ENCODE data around the gene TMEM138.

Gene TMEM138

DNA sequence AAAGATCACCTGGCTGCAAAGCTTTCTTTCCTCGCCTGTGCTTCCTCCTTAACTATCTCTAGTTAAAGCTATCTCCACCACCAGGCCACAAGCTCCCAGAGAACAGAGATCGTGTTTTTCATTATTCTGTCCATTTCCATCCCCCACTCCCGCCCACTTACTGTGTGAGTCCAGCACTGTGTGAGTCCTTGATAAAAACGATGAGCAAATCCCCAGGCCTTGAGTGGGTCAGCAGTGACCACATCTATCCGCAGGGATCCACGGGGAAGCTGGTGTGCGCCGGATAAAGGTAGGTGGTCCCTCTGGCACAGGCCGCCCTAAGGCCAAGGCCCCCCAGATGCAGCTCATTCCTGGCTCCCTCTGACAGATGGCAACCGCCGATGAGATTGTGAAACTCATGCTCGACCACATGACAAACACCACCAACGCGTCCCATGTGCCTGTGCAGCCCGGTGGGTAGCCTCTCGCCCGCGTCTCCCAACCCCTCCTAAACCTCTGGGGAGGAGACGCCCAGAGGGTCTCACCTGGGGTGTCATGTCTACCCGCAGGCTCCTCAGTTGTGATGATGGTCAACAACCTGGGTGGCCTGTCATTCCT, 19.9 kb upstream of the TMEM138 start:
- DNase-seq = no peak

DNA sequence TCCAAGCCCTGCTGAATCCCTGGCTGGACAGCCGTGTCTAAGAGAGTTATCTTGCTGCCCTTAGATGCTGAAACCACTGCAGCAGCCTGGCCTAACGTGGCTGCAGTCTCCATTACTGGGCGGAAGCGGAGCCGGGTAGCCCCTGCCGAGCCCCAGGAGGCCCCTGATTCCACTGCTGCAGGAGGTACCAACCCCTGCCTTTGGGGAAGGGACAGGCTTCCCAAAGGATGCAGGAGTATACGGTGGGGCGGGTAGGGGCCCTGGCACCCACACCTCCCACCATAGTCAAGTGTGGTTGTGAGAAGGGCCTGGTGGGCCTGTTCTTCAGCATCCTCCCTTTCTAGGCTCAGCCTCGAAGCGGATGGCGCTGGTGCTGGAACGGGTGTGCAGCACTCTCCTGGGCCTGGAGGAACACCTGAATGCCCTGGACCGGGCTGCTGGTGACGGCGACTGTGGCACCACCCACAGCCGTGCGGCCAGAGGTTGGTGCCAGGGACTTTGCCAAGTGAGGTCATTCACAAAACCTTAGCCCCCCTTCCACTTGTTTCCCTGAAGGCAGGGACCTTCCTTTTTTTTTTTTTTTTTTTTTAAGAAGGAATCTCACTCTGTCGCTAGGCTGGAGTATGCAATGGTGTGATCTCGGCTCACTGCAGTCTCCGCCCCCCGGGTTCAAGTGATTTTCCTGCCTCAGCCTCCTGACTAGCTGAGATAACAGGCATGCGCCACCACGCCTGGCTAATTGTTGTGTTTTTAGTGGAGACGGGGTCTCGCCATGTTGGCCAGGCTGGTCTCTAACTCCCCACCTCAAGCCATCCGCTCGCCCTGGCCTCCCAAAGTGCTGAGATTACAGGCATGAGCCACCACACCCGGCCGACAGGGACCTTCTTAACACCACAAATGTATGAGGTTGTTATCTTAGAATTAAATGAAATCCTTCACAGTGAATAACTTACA, 18.1 kb upstream of the TMEM138 start:
- DNase-seq = no peak

DNA sequence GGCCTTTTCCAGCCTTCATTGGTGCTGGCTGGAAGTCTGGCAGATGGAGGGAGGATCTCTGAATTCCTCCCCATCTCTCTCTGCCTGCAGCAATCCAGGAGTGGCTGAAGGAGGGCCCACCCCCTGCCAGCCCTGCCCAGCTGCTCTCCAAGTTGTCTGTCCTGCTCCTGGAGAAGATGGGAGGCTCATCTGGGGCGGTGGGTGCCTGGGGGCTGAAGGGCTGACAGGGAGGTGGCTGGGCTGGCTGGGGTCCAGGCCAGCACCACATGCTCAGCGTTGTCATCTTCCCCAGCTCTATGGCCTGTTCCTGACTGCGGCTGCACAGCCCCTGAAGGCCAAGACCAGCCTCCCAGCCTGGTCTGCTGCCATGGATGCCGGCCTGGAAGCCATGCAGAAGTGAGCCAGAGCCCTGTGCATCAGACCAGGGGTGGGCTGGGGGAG, 17.0 kb upstream of the TMEM138 start:
- no peak for DNase-seq

DNA sequence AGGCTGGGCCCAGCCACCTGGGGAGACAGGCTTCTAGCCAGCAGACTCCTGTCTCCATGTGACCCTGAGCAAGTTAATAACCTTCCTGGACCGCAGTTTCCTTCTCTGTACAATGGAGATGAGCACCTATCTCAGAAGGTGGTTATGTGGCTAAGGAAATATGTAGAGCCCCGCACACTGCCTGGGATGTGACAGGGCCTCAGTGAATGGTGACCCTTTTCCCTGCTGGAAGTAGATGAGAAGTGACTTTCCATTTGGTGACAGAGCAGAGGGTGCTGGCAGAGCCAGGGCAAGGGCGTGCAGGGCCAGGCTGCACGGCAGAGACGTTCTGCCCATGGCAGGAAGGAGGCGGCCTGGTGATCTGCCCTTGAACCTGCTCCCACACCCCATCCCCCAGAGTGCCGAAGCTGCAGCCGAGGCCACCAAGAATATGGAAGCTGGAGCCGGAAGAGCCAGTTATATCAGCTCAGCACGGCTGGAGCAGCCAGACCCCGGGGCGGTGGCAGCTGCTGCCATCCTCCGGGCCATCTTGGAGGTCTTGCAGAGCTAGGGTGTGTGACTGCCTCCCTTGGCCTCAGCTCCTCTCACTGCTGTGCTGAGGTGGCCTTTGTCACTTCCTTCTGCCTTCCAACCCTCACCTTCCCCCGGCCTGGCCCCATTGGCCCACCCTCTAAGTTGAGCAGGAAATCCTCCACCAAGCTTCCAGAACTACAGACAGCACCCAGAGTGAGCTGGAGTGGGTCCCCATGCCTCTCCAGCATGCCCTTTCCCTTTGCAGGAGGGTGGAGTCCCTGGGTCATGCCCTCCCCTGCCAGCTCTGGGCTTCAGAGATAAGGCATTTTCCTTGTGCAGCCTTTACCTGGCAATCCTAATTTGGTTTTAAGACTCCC, 16.0 kb upstream of the TMEM138 start:
- DNase-seq = no peak

DNA sequence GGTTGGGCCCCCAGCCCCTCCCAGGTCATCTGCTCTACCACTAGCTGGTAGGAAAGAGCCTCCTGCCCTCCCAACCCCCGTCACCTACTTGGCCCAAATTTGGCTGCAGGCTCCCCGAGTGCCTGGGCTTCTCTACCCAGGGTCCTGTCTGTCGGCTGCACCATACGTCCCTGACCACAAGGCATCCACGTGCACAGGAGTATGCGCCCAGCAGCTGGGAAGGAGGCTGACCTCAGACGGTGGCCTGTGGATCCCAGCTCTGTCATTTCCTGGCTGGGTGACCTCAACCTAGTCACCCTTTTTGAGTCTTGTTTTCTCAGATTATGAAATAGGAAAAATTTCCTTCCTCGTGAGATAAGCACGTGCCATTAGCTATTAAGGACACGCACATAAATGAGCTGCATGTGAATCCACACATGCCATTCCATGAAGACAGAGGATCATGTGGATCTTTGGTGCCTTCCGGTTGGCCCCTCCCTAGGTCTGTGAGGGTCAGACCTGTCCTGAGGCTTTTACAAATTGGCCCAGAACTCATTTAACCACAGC, 14.2 kb upstream of the TMEM138 start:
- no peak for DNase-seq

DNA sequence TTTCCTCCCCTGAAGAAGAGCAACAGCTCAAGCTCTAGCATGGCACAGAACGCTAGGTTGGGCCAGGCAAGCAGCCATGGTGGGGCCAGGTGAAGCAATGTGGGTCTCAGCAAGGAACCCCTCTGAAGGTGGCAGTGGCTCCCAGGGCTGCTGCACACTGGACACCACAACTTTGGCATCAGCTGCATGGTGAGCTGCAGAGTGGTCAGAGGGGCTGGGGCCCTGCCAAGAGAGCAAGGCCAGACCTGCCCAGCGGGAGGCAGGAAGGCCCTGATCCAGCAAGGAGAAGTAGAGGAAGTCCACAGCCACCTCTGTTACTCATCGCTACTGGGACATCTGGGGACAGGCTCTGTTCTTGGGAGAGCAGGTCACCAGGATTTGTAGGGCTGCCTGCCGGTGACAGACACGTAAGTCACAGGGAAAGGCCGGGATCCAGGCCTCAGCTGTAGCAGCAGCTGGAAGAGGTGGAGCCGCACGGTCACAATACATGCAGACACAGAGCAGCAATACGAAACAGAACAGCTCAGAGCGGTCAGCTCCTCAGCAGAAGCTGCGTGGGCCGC, 12.9 kb upstream of the TMEM138 start:
- DNase-seq = no peak

DNA sequence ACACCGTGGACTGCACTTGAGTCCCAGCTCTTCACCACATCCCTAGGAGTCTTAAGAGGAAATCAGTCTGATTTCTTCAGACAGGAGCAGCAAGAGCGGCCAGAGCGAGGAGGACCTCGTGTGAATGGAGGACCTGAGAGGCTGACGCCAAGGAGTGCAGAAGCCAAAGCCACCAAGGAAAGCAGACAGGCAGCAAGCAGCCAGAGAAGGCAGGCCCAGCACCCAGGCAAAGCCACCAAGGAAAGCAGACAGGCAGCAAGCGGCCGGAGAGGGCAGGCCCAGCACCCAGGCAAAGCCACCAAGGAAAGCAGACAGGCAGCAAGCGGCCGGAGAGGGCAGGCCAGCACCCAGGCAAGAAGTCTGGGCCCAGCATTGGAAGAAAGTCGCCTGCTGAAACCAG, 12.3 kb upstream of the TMEM138 start:
- no peak for DNase-seq

DNA sequence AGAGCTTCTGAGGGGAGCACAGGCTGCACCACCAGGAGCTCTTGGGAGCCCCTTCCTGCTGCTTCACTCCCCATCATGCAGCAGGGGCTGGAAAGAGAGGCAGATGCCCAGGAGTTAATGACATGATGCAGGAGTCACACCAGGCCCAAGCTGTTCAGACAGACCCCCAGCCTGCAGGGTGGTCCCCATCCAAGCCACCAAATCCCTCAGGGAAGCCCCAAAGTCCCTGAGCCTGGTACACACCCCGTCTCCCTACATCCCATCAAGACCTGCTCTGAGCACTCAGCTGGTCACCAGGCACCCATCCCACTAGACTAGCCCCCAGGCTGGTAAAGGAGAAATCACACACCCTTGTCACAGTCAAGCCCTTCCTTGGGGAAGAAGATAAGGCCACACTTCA, 11.8 kb upstream of the TMEM138 start:
- DNase-seq = no peak

DNA sequence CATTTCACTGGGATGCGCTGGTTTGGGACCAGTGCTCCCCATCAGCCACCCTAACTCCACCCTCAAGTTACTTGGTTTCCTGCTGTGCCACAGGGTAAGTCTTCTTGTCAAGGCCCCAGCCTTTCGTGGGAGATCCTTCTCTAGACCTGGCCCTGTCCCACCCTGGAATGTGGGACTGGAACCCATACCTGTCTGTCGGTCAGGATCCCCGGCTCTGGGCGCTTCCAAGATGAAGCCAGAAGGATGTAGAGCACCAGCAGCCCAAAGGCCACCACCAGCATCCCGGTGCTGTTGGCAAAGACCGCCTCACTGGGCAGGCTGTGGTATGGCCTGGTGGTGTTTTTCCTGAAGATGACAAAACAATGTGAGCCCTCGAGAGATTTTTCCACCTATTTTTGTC, 11.4 kb upstream of the TMEM138 start:
- no peak for DNase-seq

DNA sequence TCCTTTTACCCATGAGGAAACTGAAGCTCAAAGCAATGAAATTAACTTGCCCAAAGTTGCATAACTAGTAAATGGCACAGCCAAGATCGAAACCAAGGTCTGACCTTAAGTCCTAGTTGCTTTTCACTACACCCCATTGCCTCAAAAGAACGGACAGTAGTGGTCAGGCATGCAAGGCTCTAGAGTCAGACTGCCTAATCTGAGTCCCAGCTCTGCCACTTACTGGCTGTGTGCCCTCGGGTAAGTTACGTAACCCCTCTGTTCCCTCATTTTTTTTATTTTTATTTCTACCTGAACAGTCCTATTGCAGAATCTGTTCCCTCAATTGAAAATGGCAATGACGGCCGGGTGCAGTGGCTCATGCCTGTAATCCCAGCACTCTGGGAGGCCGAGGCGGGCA, 10.1 kb upstream of the TMEM138 start:
- DNase-seq = no peak

DNA sequence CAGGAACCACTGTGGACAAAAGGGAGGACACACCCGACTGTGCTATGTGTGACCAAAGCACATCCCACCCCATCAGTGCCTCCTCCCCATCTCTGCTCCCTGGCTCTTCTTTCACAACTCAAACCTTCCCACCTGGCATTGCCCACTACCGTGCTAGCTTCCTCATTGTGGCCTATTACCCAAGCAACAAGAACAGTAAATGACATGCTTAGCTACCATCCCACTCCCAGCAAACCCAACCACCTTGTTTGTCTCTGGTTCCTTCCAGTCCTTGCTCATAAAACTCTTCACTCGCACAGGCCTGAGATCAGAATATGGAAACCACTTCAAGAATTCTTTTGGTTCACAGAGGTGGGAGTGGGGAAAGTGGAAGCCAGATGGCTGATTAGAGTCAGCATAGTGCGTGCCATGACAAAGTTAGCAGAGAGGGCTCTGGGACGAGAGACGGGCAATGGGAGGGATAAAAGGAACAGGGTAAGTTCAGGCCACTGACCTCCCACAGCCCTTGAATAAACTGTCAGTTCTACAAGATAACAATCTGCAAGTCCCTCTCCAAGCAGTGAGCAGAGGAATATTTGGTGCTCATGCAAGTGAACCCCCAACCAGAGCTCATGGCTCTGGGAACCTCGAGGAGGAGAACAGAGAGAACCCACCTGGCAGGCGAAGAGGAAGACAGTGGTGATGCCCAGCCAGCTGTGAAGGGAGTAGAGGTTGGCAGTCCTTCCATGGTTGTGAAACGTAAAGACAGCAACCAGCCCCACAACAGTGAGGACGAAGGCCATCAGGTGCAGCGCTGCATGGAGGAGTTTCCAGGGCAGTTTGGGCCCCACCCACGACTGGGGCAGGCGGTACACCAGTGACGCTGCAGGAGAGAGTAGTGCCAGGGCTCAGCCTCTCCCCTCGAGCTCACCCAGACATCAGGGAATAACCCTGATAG, 8.8 kb upstream of the TMEM138 start:
- no peak for DNase-seq

DNA sequence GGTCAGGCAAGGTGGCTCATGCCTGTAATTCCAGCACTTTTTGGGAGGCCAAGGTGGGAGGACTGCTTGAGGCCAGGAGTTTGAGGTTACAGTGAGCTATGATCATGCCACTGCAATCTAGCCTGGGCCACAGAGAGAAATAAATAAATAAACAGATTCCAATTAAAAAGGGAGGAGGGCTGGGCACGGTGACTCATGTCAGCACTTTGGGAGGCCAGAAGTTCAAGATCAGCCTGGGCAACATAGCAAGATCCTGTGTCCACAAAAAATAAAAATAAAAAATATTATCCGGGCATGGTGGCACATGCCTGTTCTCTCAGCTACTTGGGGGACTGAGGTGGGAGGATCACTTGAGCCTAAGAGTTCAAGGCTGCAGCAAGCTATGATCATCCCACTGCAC, 8.0 kb upstream of the TMEM138 start:
- DNase-seq = no peak

DNA sequence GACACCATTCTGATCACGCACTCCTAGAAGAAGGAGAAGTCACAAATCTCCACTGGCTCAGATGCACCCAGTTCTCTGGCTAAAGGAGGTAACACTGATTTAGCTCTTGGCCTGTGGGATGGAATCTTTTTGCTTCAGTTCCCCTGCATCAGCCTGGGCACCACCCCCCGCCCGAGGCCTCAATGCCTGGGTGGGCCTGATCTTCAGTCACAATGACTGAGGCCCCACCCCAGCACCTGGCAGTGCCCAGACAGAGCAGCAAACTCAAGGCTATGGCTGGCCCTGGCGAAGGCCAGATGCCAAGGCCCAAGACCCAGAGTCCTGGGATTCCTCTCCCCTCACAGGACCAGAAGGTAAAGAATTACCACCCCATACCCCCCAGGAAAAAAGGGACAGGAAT, 5.5 kb upstream of the TMEM138 start:
- no peak for DNase-seq

DNA sequence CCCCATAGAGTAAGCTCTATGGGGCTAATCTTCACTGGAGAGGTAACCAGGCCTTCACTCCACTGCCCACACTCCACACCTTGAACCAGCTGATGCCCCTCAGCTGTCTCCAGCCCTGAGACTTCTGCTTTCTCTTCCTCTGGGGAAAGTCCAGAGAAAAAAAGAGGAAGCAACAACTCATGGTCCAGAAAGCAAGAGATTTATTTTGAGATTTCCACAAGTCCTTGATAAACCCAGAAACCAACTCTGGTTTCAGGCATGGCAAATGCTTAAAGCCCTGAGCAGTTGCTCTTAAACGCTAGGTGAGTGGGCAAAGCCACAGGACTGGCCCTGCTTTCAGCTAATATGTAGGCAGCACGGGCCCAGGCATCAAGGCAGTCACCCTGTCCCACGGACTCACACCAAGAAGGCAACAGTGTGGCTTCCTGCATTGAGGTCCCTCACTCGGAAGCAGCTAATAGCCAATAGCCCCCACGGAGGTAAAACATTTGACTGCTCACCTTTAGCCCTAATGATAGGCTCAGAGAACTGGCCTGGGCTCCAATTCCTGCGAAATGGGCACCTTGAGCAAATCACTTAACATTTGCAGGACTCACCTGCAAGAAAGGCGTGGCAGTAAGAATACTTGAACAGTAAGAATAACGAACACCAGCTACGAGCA, 4.8 kb upstream of the TMEM138 start:
- DNase-seq = no peak

DNA sequence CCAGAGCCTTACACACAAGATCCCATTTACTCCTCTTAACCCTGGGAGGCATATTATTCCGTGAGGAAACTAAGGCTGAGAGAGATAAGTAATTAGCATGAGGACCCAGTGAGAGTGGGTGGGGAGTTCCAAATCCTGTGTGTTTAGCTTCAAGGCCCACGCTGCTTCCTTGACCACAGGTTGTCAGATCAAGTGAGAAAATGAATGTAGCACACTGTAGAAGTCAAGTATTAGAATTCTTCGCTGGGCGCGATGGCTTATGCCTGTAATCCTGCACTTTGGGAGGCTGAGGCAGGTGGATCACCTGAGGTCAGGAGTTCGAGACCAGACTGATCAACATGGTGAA, 4.3 kb upstream of the TMEM138 start:
- no peak for DNase-seq

DNA sequence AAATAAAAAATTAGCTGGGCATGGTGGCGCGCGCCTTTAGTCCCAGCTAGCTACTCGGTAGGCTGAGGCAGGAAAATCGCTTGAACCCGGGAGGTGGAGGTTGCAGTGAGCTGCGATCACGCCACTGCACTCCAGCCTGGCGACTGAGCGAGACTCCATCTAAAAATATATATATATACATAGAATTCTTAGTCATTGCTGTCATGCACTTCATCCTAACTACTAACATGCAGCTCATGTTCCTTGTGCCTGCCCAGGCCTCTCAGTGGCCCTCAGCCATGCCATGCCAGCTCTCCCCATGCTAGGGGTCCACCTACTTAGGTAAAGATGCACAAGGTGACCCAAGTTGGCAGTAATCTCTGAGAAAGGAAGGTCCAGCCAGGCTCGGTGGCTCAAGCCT, 3.6 kb upstream of the TMEM138 start:
- no peak for DNase-seq

DNA sequence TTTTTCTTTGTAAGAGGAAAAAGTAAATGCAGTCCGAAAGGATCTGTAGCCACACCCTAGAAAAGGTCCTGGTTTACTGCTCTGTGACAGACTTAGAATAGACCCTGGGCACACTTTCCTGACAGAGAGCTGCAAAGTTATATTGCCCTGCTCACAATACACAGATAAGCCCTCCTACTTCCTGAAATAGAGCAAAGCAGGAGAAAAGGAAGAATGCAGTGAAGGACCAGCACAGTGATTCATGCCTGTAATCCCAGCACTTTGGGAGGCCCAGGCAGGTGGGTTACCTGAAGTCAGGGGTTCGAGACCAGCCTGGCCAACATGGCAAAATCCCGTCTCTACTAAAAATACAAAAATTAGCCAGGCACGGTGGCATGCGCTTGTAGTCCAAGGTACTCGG, 2.7 kb upstream of the TMEM138 start:
- no peak for DNase-seq

DNA sequence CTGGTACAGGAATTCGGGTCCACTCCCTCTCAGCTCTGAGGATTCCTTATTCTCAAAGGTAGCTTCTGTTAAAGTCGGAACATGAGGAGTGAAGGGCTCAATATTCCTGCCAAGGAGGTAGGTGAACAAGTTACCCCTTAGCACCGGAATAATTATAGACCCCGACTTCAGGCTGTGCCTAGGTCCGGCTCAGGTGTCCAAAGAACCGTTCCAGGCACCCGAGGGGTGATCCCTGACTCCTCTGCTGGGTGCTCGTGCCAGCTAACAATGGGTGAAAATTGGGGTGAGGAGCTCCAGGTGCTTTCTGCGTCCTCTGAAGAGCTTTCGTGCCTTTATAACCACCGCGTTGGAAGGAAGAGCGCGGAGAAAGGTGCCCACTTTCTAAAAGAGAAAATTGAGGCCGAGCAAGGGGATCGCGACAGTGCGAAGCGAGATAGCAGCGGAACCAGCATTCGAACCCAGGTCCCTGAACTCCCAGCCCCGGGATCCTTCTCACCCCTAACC, 885 bp upstream of the TMEM138 start:
- no peak for DNase-seq

DNA sequence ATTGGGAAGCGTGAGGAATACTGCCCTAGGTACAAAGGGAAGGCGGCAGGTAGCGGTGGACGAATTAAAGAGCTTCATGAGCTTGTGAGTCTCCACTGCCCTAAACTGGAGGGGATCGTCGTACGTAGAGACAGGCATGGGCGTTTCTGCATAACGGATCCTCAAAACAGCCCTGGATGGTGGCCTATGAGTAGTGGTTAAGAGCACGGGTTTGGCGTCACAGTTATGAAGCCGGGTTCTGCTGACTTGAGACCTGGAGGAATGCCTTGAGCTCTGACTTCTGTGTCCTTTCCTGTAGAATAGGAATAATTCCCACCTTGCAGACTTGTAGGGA, 335 bp downstream of the TMEM138 start:
- peak; percentile 48 for DNase-seq

DNA sequence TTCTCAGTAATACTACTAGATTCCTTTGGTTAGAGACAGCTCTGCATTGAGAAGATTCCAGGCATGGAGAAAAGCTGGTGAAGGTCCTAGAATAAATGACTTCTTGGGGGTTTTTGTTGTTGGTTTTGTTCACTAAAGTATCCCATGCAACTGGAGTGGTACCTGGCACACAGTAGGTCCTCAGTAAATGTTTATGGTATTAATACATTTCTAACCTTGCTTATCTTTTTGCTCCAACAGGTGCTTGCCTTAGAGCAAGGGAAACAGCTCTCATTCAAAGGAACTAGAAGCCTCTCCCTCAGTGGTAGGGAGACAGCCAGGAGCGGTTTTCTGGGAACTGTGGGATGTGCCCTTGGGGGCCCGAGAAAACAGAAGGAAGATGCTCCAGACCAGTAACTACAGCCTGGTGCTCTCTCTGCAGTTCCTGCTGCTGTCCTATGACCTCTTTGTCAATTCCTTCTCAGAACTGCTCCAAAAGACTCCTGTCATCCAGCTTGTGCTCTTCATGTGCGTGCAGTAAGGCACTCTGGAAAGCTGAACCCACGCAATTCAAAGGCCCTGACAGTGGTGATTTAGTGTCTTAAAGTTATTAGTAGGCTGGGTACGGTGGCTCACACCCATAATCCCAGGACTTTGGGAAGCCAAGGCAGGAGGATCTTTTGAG, 2.0 kb downstream of the TMEM138 start:
- DNase-seq = no peak

DNA sequence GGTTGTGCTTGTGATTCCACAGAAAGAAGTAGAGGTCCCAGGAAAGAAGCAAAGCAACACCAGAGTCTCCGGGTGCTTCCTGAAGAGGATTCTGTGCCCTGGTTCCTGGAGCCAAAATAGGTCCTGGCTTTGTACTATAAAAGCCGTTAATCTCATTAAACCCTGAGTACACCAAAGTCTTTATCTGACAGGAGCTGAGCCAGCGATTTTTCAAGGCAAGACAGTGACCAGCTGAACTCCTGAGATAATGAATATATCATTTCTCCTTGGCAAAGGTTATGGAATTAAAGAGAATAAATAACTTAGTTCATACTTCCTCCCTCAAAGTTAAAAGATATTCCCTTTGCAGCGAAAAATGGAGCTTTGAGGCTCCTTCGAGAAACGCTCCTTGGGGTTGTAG, 5.2 kb downstream of the TMEM138 start:
- no peak for DNase-seq
